IMR-90 (cell line): ENCODE results near the gene ZNF283. TPM values are rescaled to one million over a fixed set of nuclear protein-coding genes. Genes with fewer than 3 reads are reported as not detected.
A peak's percentile ranks its signal among the peaks of the same experiment; 100 is the strongest.
"Not testable (repeated sequence)": the region's sequence is repeated elsewhere in the genome, so short reads cannot be mapped to it uniquely, and the experiment has no call there.

Experiments used
- ATAC-seq: fragments of 200-7000 bp; cut with Tn5 transposase; 2 replicates; pipeline ENCODE4 v1.9.1; 2020; ENCODE audit warnings: low read depth, mild to moderate bottlenecking, moderate library complexity
- BruUV-seq: library from RNA; stranded (reverse); fragments of 400-500 nt; replicated peaks from 2 replicates; lab custom pipeline; 2021; lab: Mats Ljungman, UMichigan
- CTCF ChIA-PET: fragments of 300-600 bp; formaldehyde crosslinking; extraction: SDS; loops from one replicate; lab custom pipeline; 2021; ENCODE audit warnings: antibody characterized with exemption; lab: Yijun Ruan, JAX
- POLR2A ChIA-PET: fragments of 300-600 bp; sonication (Branson Sonifier 250); formaldehyde crosslinking; loops from one replicate; lab custom pipeline; 2022; ENCODE audit warnings: antibody characterized with exemption; ENCODE audit not compliant: unreplicated experiment; lab: Charles Lee
- DNase-seq: peaks from one replicate; pipeline ENCODE4 v3.0.0; 2013
- H2AFZ ChIP-seq: replicated peaks from 2 replicates; pipeline ENCODE3; 2013; ENCODE audit warnings: low read length, mild to moderate bottlenecking; ENCODE audit not compliant: poor library complexity
- H2AK5ac ChIP-seq: 2 replicates; pipeline ENCODE4 v1.6.1; 2013; ENCODE audit warnings: low read depth, low read length, inconsistent platforms
- H2AK9ac ChIP-seq: replicated peaks from 2 replicates; pipeline ENCODE3; 2013; ENCODE audit warnings: mild to moderate bottlenecking, low read depth, low read length, moderate library complexity; ENCODE audit not compliant: poor library complexity
- H2BK120ac ChIP-seq: 2 replicates; pipeline ENCODE4 v1.6.1; 2013; ENCODE audit warnings: low read depth, low read length, inconsistent platforms
- H2BK15ac ChIP-seq: 3 replicates; pipeline ENCODE4 v1.6.1; 2013; ENCODE audit warnings: low read depth, low read length, inconsistent platforms
- H2BK20ac ChIP-seq: 2 replicates; pipeline ENCODE4 v1.6.1; 2013; ENCODE audit warnings: low read depth, mild to moderate bottlenecking, inconsistent platforms, low read length, moderate library complexity
- H2BK5ac ChIP-seq: 2 replicates; pipeline ENCODE4 v1.6.1; 2013; ENCODE audit warnings: mild to moderate bottlenecking, low read depth, low read length, inconsistent platforms; ENCODE audit not compliant: poor library complexity, severe bottlenecking
- H3K14ac ChIP-seq: replicated peaks from 2 replicates; pipeline ENCODE4 v1.6.1; 2013; ENCODE audit warnings: low read depth, low read length, inconsistent platforms
- H3K18ac ChIP-seq: 2 replicates; pipeline ENCODE4 v1.6.1; 2013; ENCODE audit warnings: low read depth, low read length, control low read depth
- H3K23ac ChIP-seq: 2 replicates; pipeline ENCODE4 v1.6.1; 2013; ENCODE audit warnings: low read depth, low read length, inconsistent platforms
- H3K27ac ChIP-seq: 2 replicates; pipeline ENCODE4 v1.5.1; 2013; ENCODE audit warnings: mild to moderate bottlenecking, control low read depth, low read length; ENCODE audit not compliant: insufficient read depth
- H3K27me3 ChIP-seq: 2 replicates; pipeline ENCODE4 v1.6.1; 2013; ENCODE audit warnings: low read length; ENCODE audit not compliant: control insufficient read depth, insufficient read depth
- H3K36me3 ChIP-seq: 2 replicates; pipeline ENCODE4 v1.6.1; 2013; ENCODE audit warnings: low read length, mixed read lengths; ENCODE audit not compliant: control insufficient read depth, insufficient read depth
- H3K4ac ChIP-seq: 2 replicates; pipeline ENCODE4 v1.6.1; 2013; ENCODE audit warnings: low read depth, low read length, inconsistent platforms
- H3K4me1 ChIP-seq: 2 replicates; pipeline ENCODE4 v1.6.1; 2013; ENCODE audit warnings: low read length, mixed read lengths; ENCODE audit not compliant: control insufficient read depth, insufficient read depth
- H3K4me2 ChIP-seq: 2 replicates; pipeline ENCODE4 v1.6.1; 2013; ENCODE audit warnings: low read depth, mild to moderate bottlenecking, control low read depth, low read length, moderate library complexity
- H3K4me3 ChIP-seq: 2 replicates; pipeline ENCODE4 v1.5.1; 2013; ENCODE audit warnings: low read depth, mild to moderate bottlenecking, control low read depth, low read length, moderate library complexity; ENCODE audit not compliant: insufficient read depth
- H3K56ac ChIP-seq: 2 replicates; pipeline ENCODE4 v1.6.1; 2013; ENCODE audit warnings: low read length, inconsistent platforms; ENCODE audit not compliant: insufficient read depth; ENCODE audit errors: extremely low read depth
- H3K79me1 ChIP-seq, 2 experiments: 2 replicates each; pipeline ENCODE4 v1.6.1; 2013; ENCODE audit warnings: low read length in 2 of 2, inconsistent platforms in 1 of 2, low read depth in 1 of 2
- H3K9ac ChIP-seq: 2 replicates; pipeline ENCODE4 v1.6.1; 2013; ENCODE audit warnings: low read depth, low read length, control low read depth
- H3K9me1 ChIP-seq: 2 replicates; pipeline ENCODE4 v1.6.1; 2013; ENCODE audit warnings: low read length, inconsistent platforms; ENCODE audit not compliant: insufficient read depth
- H3K9me3 ChIP-seq: 2 replicates; pipeline ENCODE4 v1.6.1; 2013; ENCODE audit warnings: low read length; ENCODE audit not compliant: control insufficient read depth, insufficient read depth
- H4K20me1 ChIP-seq: 2 replicates; pipeline ENCODE4 v1.6.1; 2013; ENCODE audit warnings: low read length, inconsistent platforms; ENCODE audit not compliant: insufficient read depth
- H4K5ac ChIP-seq: 2 replicates; pipeline ENCODE4 v1.6.1; 2013; ENCODE audit warnings: mild to moderate bottlenecking, low read depth, low read length, control low read depth
- H4K8ac ChIP-seq, 2 experiments: 2 replicates each; pipeline ENCODE4 v1.6.1; 2013; ENCODE audit warnings: low read depth in 2 of 2, low read length in 2 of 2, control low read depth in 1 of 2, inconsistent platforms in 1 of 2
- H4K91ac ChIP-seq: 2 replicates; pipeline ENCODE4 v1.6.1; 2013; ENCODE audit warnings: low read depth, low read length, inconsistent platforms; ENCODE audit not compliant: insufficient read depth
- WGBS, 2 experiments: methylation state at CpG; one replicate each; pipeline versions ENCODE4 v1.1.5 to v1.1.7; 2013; ENCODE audit warnings: missing lambda C conversion rate in 2 of 2; ENCODE audit not compliant: insufficient read length in 1 of 2; ENCODE audit errors: extremely low coverage in 2 of 2; 5-methylcytosine and 5-hydroxymethylcytosine counted together
- dilution Hi-C: fragments of 300-500 bp; cut with HindIII; formaldehyde crosslinking; loops from one replicate; pipeline ENCODE4 v1.14.3; 2018; ENCODE audit warnings: low sequenced_read_pairs; ENCODE audit not compliant: unreplicated experiment
- in situ Hi-C: fragments of 300-500 bp; cut with MboI; formaldehyde crosslinking; loops from 3 replicates; pipeline ENCODE4 v1.14.3; 2019; ENCODE audit warnings: low sequenced_read_pairs, inconsistent platforms, mixed read lengths
- intact Hi-C: fragments of 100-400 bp; cut with micrococcal nuclease; formaldehyde crosslinking; loops from 2 replicates; pipeline ENCODE4 v1.10.0; 2022
- polyA plus RNA-seq, 3 experiments: library from polyadenylated mRNA; depleted of rRNA; stranded (reverse); fragments of >200 nt; gene quantifications; 2 replicates each; pipeline ENCODE4 v1.2.3, GENCODE V29; 2012; ENCODE audit warnings: low replicate concordance in 1 of 3
- total RNA-seq: library from RNA; depleted of rRNA; stranded (reverse); fragments of >200 nt; gene quantifications from 2 replicates; pipeline ENCODE4 v1.2.3, GENCODE V29; 2012

ZNF283 gene
- total and polyA plus RNA-seq, 2 of the 4 experiments (the other 2 are of a cell fraction): 2.1 to 5.0 TPM

GRCh38 chr19:43823856-43824255, 3.3 kb upstream of the ZNF283 start:
- H2AK5ac ChIP-seq, CTCF ChIA-PET, in situ Hi-C loops, H3K36me3 ChIP-seq, H3K4ac ChIP-seq, H4K20me1 ChIP-seq, H3K23ac ChIP-seq, H2BK15ac ChIP-seq, H3K4me3 ChIP-seq, POLR2A ChIA-PET, H4K8ac ChIP-seq, H3K9me1 ChIP-seq, H3K18ac ChIP-seq, intact Hi-C loops, H3K14ac ChIP-seq, H3K4me1 ChIP-seq, dilution Hi-C loops, H3K27me3 ChIP-seq, ATAC-seq, H3K9ac ChIP-seq, DNase-seq, H2BK20ac ChIP-seq, H4K91ac ChIP-seq, H2AK9ac ChIP-seq, H3K9me3 ChIP-seq, H2AFZ ChIP-seq, H3K56ac ChIP-seq, H2BK5ac ChIP-seq, BruUV-seq, H2BK120ac ChIP-seq, H3K4me2 ChIP-seq, H3K27ac ChIP-seq, H4K5ac ChIP-seq: not testable (repeated sequence)
- H3K79me1 ChIP-seq: peaks cover 9 to 15% of the 10 kb centered on the region in 2 experiments; a peak in 3 of 4 replicates
- no CpG with 5 or more reads among the region's 3 CpGs for WGBS, 2 experiments

GRCh38 chr19:43824572-43824971, 2.5 kb upstream of the ZNF283 start:
- H3K4ac ChIP-seq, BruUV-seq: not testable (repeated sequence)

More at GRCh38 chr19:43824572-43824971, 2.5 kb upstream of the ZNF283 start:
- H3K9ac ChIP-seq, H3K27ac ChIP-seq, H2AFZ ChIP-seq, intact Hi-C loops, H4K5ac ChIP-seq, H3K14ac ChIP-seq, H3K18ac ChIP-seq, H3K27me3 ChIP-seq, ATAC-seq, H2BK120ac ChIP-seq, H3K9me1 ChIP-seq, H2AK9ac ChIP-seq, H3K4me2 ChIP-seq, POLR2A ChIA-PET, dilution Hi-C loops, CTCF ChIA-PET, H3K9me3 ChIP-seq, H3K36me3 ChIP-seq, H2AK5ac ChIP-seq, in situ Hi-C loops, H2BK20ac ChIP-seq, H3K4me3 ChIP-seq, H3K23ac ChIP-seq, H4K8ac ChIP-seq, H4K91ac ChIP-seq, H4K20me1 ChIP-seq, H2BK5ac ChIP-seq, H3K56ac ChIP-seq, H3K4me1 ChIP-seq, H2BK15ac ChIP-seq: not testable (repeated sequence)
- peak; percentile 8 for DNase-seq
- 48% methylated on average over 3 of the region's 4 CpGs; no CpG with 5 or more reads in 1 of the 2 experiments for WGBS, 2 experiments
- peaks cover 9 to 15% of the 10 kb centered on the region in 2 experiments; a peak in 3 of 4 replicates for H3K79me1 ChIP-seq
